DOHH2 (cell line): ENCODE measurements around the gene SDE2.

Experiments
- H3F3A ChIP-seq: fragments of 200-600 bp; sonication (generic), shearing (Covaris generic); 2 replicates; pipeline ENCODE4 v1.6.0; 2016; ENCODE audit warnings: antibody characterized with exemption, mild to moderate bottlenecking; ENCODE audit not compliant: control insufficient read depth, insufficient read depth
- H3K27ac ChIP-seq: fragments of 200-600 bp; sonication (generic); 2 replicates; pipeline ENCODE4 v1.5.1; 2014; ENCODE audit warnings: low read depth, mild to moderate bottlenecking, low read length, moderate library complexity
- H3K27me3 ChIP-seq: fragments of 200-600 bp; sonication (generic); 2 replicates; pipeline ENCODE4 v1.6.1; 2014; ENCODE audit warnings: mild to moderate bottlenecking, low read length, mixed read lengths; ENCODE audit not compliant: control insufficient read depth
- H3K36me3 ChIP-seq: fragments of 200-600 bp; sonication (generic); 2 replicates; pipeline ENCODE4 v1.6.1; 2014; ENCODE audit warnings: mild to moderate bottlenecking, low read length, moderate library complexity, mixed read lengths; ENCODE audit not compliant: control insufficient read depth
- H3K4me1 ChIP-seq: fragments of 200-600 bp; sonication (generic); 2 replicates; pipeline ENCODE4 v1.6.1; 2014; ENCODE audit warnings: mild to moderate bottlenecking, low read length, mixed read lengths; ENCODE audit not compliant: control insufficient read depth
- H3K4me2 ChIP-seq: fragments of 200-600 bp; sonication (generic); 2 replicates; pipeline ENCODE4 v1.6.0; 2014; ENCODE audit warnings: mild to moderate bottlenecking, low read length, moderate library complexity
- H3K4me3 ChIP-seq: fragments of 200-600 bp; sonication (generic); 2 replicates; pipeline ENCODE4 v1.5.1; 2014; ENCODE audit warnings: mild to moderate bottlenecking, low read length, mixed read lengths
- H3K79me2 ChIP-seq: fragments of 200-600 bp; sonication (generic); 2 replicates; pipeline ENCODE4 v1.6.1; 2014; ENCODE audit warnings: mild to moderate bottlenecking, low read length, mixed read lengths; ENCODE audit not compliant: control insufficient read depth
- H3K9me2 ChIP-seq: fragments of 200-600 bp; sonication (generic); replicated peaks from 2 replicates; pipeline ENCODE4 v1.6.1; 2014; ENCODE audit warnings: mild to moderate bottlenecking, low read length, mixed read lengths; ENCODE audit not compliant: control insufficient read depth
- H3K9me3 ChIP-seq: fragments of 200-600 bp; sonication (generic); 2 replicates; pipeline ENCODE4 v1.6.1; 2014; ENCODE audit warnings: antibody characterized with exemption, low read length, mixed read lengths; ENCODE audit not compliant: control insufficient read depth, insufficient read depth
- H4K20me1 ChIP-seq: fragments of 200-600 bp; sonication (generic); 2 replicates; pipeline ENCODE4 v1.6.0; 2014; ENCODE audit warnings: low read depth, mild to moderate bottlenecking, antibody characterized with exemption, low read length, moderate library complexity; ENCODE audit not compliant: control insufficient read depth, insufficient read depth
- EZH2phosphoT487 ChIP-seq: fragments of 200-600 bp; sonication (generic); IDR thresholded peaks from 2 replicates; pipeline ENCODE4 v1.6.1; 2017; ENCODE audit warnings: borderline replicate concordance, mild to moderate bottlenecking, antibody characterized with exemption, low read length, moderate library complexity, mixed read lengths
- TF ChIP-seq, protein P1 (sequence below): fragments of 200-600 bp; sonication (generic); IDR thresholded peaks from one replicate; pipeline ENCODE4 v1.5.1; 2014; ENCODE audit warnings: antibody characterized with exemption, mild to moderate bottlenecking, low read depth, low read length; ENCODE audit not compliant: poor library complexity, severe bottlenecking

SDE2 gene

DNA sequence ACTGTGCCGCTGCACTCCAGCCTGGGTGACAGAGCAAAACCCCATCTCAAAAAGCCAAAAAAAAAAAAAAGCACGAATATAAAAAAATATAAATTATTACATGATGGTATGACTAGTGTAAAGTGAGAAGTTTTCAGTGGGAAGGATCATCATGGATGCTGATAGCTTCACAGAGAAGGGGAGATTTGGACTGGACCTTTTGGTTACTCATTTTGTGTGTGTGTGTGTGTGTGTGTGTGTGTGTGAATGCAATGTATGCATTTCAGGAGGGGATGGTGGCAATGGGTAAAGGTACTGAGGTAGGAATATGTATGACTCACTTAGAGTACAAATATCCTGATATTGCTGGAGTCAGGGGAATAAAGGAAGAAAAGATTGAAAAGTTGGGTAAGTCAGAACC lies 22.7 kb upstream of the SDE2 start:
- H3K4me2 ChIP-seq = no peak overlapping the region
- no peak overlapping the region for H3K4me3 ChIP-seq
- no peaks in the 10 kb centered on the region for H4K20me1 ChIP-seq
- TF ChIP-seq, protein P1, sequence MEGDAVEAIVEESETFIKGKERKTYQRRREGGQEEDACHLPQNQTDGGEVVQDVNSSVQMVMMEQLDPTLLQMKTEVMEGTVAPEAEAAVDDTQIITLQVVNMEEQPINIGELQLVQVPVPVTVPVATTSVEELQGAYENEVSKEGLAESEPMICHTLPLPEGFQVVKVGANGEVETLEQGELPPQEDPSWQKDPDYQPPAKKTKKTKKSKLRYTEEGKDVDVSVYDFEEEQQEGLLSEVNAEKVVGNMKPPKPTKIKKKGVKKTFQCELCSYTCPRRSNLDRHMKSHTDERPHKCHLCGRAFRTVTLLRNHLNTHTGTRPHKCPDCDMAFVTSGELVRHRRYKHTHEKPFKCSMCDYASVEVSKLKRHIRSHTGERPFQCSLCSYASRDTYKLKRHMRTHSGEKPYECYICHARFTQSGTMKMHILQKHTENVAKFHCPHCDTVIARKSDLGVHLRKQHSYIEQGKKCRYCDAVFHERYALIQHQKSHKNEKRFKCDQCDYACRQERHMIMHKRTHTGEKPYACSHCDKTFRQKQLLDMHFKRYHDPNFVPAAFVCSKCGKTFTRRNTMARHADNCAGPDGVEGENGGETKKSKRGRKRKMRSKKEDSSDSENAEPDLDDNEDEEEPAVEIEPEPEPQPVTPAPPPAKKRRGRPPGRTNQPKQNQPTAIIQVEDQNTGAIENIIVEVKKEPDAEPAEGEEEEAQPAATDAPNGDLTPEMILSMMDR = no peak
- no peak for TF ChIP-seq EZH2phosphoT487
- peaks cover 2% of the 10 kb centered on the region; the same call in 1 of the 2 replicates for H3K27me3 ChIP-seq
- H3K9me3 ChIP-seq = no peaks in the 10 kb centered on the region
- no peaks in the 10 kb centered on the region for H3K9me2 ChIP-seq
- no peaks in the 10 kb centered on the region for H3K36me3 ChIP-seq
- no peak overlapping the region for H3K27ac ChIP-seq
- no peaks in the 10 kb centered on the region for H3K79me2 ChIP-seq
- no peaks in the 10 kb centered on the region for H3K4me1 ChIP-seq
- 0 out of 2 replicates have a peak, but pooled peaks cover 2% of the 10 kb centered on the region for H3F3A ChIP-seq

- no peak overlapping the region for H3K4me2 ChIP-seq
- TF ChIP-seq, protein P1 = no peak
- no peak for TF ChIP-seq EZH2phosphoT487
- H3K4me3 ChIP-seq = no peak overlapping the region
- H3K9me2 ChIP-seq = no peaks in the 10 kb centered on the region
- H3F3A ChIP-seq = 0 out of 2 replicates have a peak, but pooled peaks cover 2% of the 10 kb centered on the region
- H3K36me3 ChIP-seq = no peaks in the 10 kb centered on the region
- no peaks in the 10 kb centered on the region for H3K79me2 ChIP-seq
- no peaks in the 10 kb centered on the region for H3K9me3 ChIP-seq
- H4K20me1 ChIP-seq = no peaks in the 10 kb centered on the region
- peaks cover 2% of the 10 kb centered on the region; the same call in 1 of the 2 replicates for H3K27me3 ChIP-seq
- no peaks in the 10 kb centered on the region for H3K4me1 ChIP-seq
- no peak overlapping the region for H3K27ac ChIP-seq
Observed at GRCh38 chr1:226021401-226021800, 22.3 kb upstream of the SDE2 start.

GRCh38 chr1:226019572-226019971 lies 20.4 kb upstream of the SDE2 start:
- Histone ChIP-seq H3K4me3 (no peak overlapping the region), H3F3A (0 out of 2 replicates have a peak, but pooled peaks cover 2% of the 10 kb centered on the region), H3K9me3 (no peaks in the 10 kb centered on the region)

DNA sequence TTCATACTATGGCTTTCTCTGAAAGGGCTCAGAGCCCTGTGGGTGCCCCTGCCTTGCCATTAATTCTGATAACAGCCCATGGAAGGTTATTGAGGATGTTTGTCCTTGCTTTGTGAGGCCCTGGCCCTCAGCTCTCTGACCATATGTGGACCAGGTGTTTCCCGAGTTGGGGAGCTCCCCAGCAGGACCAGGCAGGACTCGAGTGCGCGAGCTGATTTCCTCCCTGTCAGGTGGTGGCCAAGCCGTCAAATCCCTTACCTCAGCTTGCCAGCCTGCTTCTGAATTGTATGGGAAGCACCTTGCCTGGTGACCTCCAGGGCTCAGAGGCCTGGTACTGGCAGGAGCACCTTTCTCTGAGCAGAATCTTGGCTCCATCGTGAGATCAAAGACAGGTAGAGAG lies 17.9 kb upstream of the SDE2 start:
- H3K27ac ChIP-seq = no peak overlapping the region
- TF ChIP-seq, protein P1 = no peak
- TF ChIP-seq EZH2phosphoT487 = no peak
- no peaks in the 10 kb centered on the region for H3F3A ChIP-seq
- H3K9me2 ChIP-seq = no peaks in the 10 kb centered on the region
- H3K9me3 ChIP-seq = no peaks in the 10 kb centered on the region
- H3K4me3 ChIP-seq = no peak overlapping the region
- no peaks in the 10 kb centered on the region for H4K20me1 ChIP-seq
- H3K4me2 ChIP-seq = no peak overlapping the region
- no peaks in the 10 kb centered on the region for H3K79me2 ChIP-seq
- no peaks in the 10 kb centered on the region for H3K4me1 ChIP-seq
- H3K27me3 ChIP-seq = peaks cover 7% of the 10 kb centered on the region
- no peaks in the 10 kb centered on the region for H3K36me3 ChIP-seq

More at GRCh38 chr1:226019572-226019971, 20.4 kb upstream of the SDE2 start:
- no peak for TF ChIP-seq EZH2phosphoT487
- Histone ChIP-seq H4K20me1 (no peaks in the 10 kb centered on the region), H3K4me2 (no peak overlapping the region), H3K27me3 (peaks cover 2% of the 10 kb centered on the region; the same call in 1 of the 2 replicates), H3K4me1 (no peaks in the 10 kb centered on the region), H3K36me3 (no peaks in the 10 kb centered on the region), H3K79me2 (no peaks in the 10 kb centered on the region), H3K9me2 (no peaks in the 10 kb centered on the region), H3K27ac (no peak overlapping the region)
